K562 (cell line): ENCODE results near the gene RXRB. TPM values are rescaled to one million over a fixed set of nuclear protein-coding genes. Genes with fewer than 3 reads are reported as not detected.

Experiments used
- ATAC-seq: fragments of 200-7000 bp; cut with Tn5 transposase; 3 replicates; pipeline ENCODE4 v1.9.1; 2020; ENCODE audit warnings: moderate library complexity
- BruUV-seq: library from RNA; stranded (reverse); fragments of 400-500 nt; replicated peaks from 2 replicates; lab custom pipeline; 2021; lab: Mats Ljungman, UMichigan
- CTCF ChIA-PET: fragments of 300-600 bp; formaldehyde crosslinking; extraction: SDS; loops from one replicate; lab custom pipeline; 2021; ENCODE audit warnings: low intra/inter-chr PET ratio; lab: Yijun Ruan, JAX
- POLR2A ChIA-PET: fragments of 300-600, 350-650 bp; sonication (Branson Sonifier 250); formaldehyde crosslinking; extraction: SDS; loops from one replicate; lab custom pipeline; 2021; ENCODE audit warnings: antibody characterized with exemption, inconsistent platforms; lab: Yijun Ruan, JAX
- DNase-seq, 4 experiments: peaks; one replicate each; pipeline versions ENCODE4 v3.0.0 to v3.0.0-alpha.2; 2011 to 2018; ENCODE audit warnings: low spot score in 3 of 4, mixed read lengths in 3 of 4; ENCODE audit errors: extremely low read depth in 1 of 4
- FAIRE-seq: peaks from 2 replicates; lab custom pipeline; 2011; peaks lifted over from hg19 to GRCh38; lab: Jason Lieb, UNC
- H2AFZ ChIP-seq: 2 replicates; pipeline ENCODE4 v1.6.0; 2011; ENCODE audit warnings: low read depth, low read length, control low read depth, inconsistent platforms
- H3K27ac ChIP-seq: fragments of 200-600 bp; 3 replicates; pipeline ENCODE4 v1.8.0; 2011; ENCODE audit warnings: low read depth, mild to moderate bottlenecking, control low read depth, inconsistent platforms, low read length, moderate library complexity, mixed read lengths; ENCODE audit errors: extremely low read depth
- H3K27me3 ChIP-seq, 2 experiments: fragments of 300-600 bp in 1 of 2; 2 replicates in 1 of 2; 3 replicates in 1 of 2; pipeline versions ENCODE4 v1.6.0 to v1.8.0; 2011; ENCODE audit warnings: inconsistent platforms in 2 of 2, low read length in 2 of 2, mild to moderate bottlenecking in 1 of 2, mixed read lengths in 1 of 2, moderate library complexity in 1 of 2; ENCODE audit not compliant: control insufficient read depth in 2 of 2, insufficient read depth in 2 of 2
- H3K36me3 ChIP-seq: fragments of 300-600 bp; 3 replicates; pipeline ENCODE4 v1.8.0; 2011; ENCODE audit warnings: mild to moderate bottlenecking, low read length, inconsistent platforms; ENCODE audit not compliant: control insufficient read depth, insufficient read depth
- H3K4me1 ChIP-seq, 2 experiments: fragments of 200-600 bp in 1 of 2; replicated peaks in 1 of 2; 2 replicates in 1 of 2; 3 replicates in 1 of 2; pipeline versions ENCODE4 v1.5.1 to v1.8.0; 2011; ENCODE audit warnings: inconsistent platforms in 2 of 2, low read length in 2 of 2, mild to moderate bottlenecking in 1 of 2, mixed read lengths in 1 of 2, moderate library complexity in 1 of 2; ENCODE audit not compliant: control insufficient read depth in 2 of 2, insufficient read depth in 2 of 2
- H3K4me2 ChIP-seq: 2 replicates; pipeline ENCODE4 v1.6.1; 2011; ENCODE audit warnings: low read length, control low read depth, inconsistent platforms, mixed read lengths; ENCODE audit not compliant: insufficient read depth
- H3K4me3 ChIP-seq: fragments of 200-600 bp; sonication (generic), shearing (Covaris generic); 2 replicates; pipeline ENCODE4 v1.5.1; 2016; ENCODE audit warnings: control low read depth, inconsistent platforms
- H3K79me2 ChIP-seq: fragments of 200-600 bp; 3 replicates; pipeline ENCODE4 v1.8.0; 2011; ENCODE audit warnings: low read length, inconsistent platforms; ENCODE audit not compliant: control insufficient read depth, insufficient read depth
- H3K9ac ChIP-seq, 2 experiments: 2 replicates each; pipeline versions ENCODE4 v1.6.0 to v1.6.1; 2011; ENCODE audit warnings: low read depth in 2 of 2, low read length in 2 of 2, control low read depth in 1 of 2, inconsistent platforms in 1 of 2, mild to moderate bottlenecking in 1 of 2, mixed read lengths in 1 of 2; ENCODE audit not compliant: insufficient read depth in 1 of 2
- H3K9me1 ChIP-seq: one replicate; pipeline ENCODE4 v1.6.0; 2011; ENCODE audit warnings: inconsistent platforms, mild to moderate bottlenecking, low read length, moderate library complexity; ENCODE audit not compliant: control insufficient read depth, insufficient read depth
- H3K9me3 ChIP-seq: replicated peaks from 2 replicates; pipeline ENCODE4 v1.5.1; 2011; ENCODE audit warnings: low read depth, low read length, inconsistent platforms; ENCODE audit not compliant: control insufficient read depth, insufficient read depth
- H4K20me1 ChIP-seq: replicated peaks from 2 replicates; pipeline ENCODE4 v1.6.1; 2011; ENCODE audit warnings: low read length, inconsistent platforms, mixed read lengths; ENCODE audit not compliant: control insufficient read depth, insufficient read depth
- CBX3 ChIP-seq, 2 experiments: IDR thresholded peaks; 1 replicate in 1 of 2; 2 replicates in 1 of 2; pipeline ENCODE4 v1.6.1; 2012; ENCODE audit warnings: inconsistent platforms in 2 of 2, low read length in 2 of 2, borderline replicate concordance in 1 of 2, control low read depth in 1 of 2
- ETS2 ChIP-seq: IDR thresholded peaks from 2 replicates; pipeline ENCODE4 v1.6.1; 2016; ENCODE audit warnings: borderline replicate concordance, missing genetic modification characterization, mild to moderate bottlenecking, moderate library complexity, missing compliant biosample characterization; ENCODE audit not compliant: poor library complexity, severe bottlenecking
- ETV1 ChIP-seq: fragments of 450-650 bp; conservative IDR thresholded peaks from 2 replicates; pipeline ENCODE4 v1.6.1; 2016; ENCODE audit warnings: missing genetic modification characterization, control low read depth, low read depth, missing compliant biosample characterization
- IRF2 ChIP-seq: sonication (generic); formaldehyde crosslinking; IDR thresholded peaks from 2 replicates; pipeline ENCODE4 v1.8.1; 2022; ENCODE audit warnings: mild to moderate bottlenecking, missing genetic modification reagents
- PHF21A ChIP-seq: fragments of 450-650 bp; IDR thresholded peaks from 2 replicates; pipeline ENCODE4 v1.6.1; 2017; ENCODE audit warnings: low read depth, borderline replicate concordance
- PURB ChIP-seq: sonication (generic); formaldehyde crosslinking; IDR thresholded peaks from 2 replicates; pipeline ENCODE4 v1.9.0; 2021; ENCODE audit warnings: low read depth, mild to moderate bottlenecking, missing genetic modification reagents
- SNIP1 ChIP-seq: fragments of 450-650 bp; IDR thresholded peaks from 2 replicates; pipeline ENCODE4 v1.7.1; 2017; ENCODE audit warnings: low read depth, mild to moderate bottlenecking
- ZKSCAN8 ChIP-seq: fragments of 200-800 bp; sonication (Bioruptor generic); IDR thresholded peaks from 2 replicates; pipeline ENCODE4 v1.6.1; 2016; ENCODE audit warnings: missing genetic modification characterization, missing compliant biosample characterization
- ZNF165 ChIP-seq: fragments of 250-450 bp; sonication (Bioruptor Pico); IDR thresholded peaks from 2 replicates; pipeline ENCODE4 v1.4.0; 2020; ENCODE audit warnings: borderline replicate concordance
- ZNF764 ChIP-seq: fragments of 250-450 bp; sonication (Bioruptor Pico); IDR thresholded peaks from 2 replicates; pipeline ENCODE4 v1.4.0; 2020; ENCODE audit warnings: low read depth, mild to moderate bottlenecking, moderate library complexity
- ZNF778 ChIP-seq: fragments of 450-650 bp; formaldehyde crosslinking; IDR thresholded peaks from 2 replicates; pipeline ENCODE4 v1.4.0; 2020; ENCODE audit warnings: mild to moderate bottlenecking, moderate library complexity
- WGBS: fragments of 100-300 bp; shearing (Covaris generic); methylation state at CpG from one replicate; pipeline ENCODE4 v1.1.6; 2016; ENCODE audit warnings: low coverage, mixed read lengths; ENCODE audit not compliant: insufficient coverage; ENCODE audit errors: missing lambda C conversion rate; 5-methylcytosine and 5-hydroxymethylcytosine counted together
- in situ Hi-C: fragments of 300-500 bp; cut with MboI; formaldehyde crosslinking; loops from 4 replicates; pipeline ENCODE4 v1.15.0; 2018; ENCODE audit warnings: inconsistent platforms, mixed read lengths
- intact Hi-C: fragments of 100-400 bp; cut with micrococcal nuclease; formaldehyde crosslinking; loops from 2 replicates; pipeline ENCODE4 v1.14.2; 2022
- polyA plus RNA-seq, 8 experiments: library from polyadenylated mRNA; depleted of rRNA in 4 of 8; stranded (reverse) in 5 of 8; unstranded in 3 of 8; fragments of >200 nt; fragmentation: Nextera tagmentation in 2 of 8; fragmentation: Illumina TruSeq in 1 of 8; extraction: Ambion mirVana in 2 of 8; extraction: Trizol in 1 of 8; gene quantifications; 2 replicates each; pipeline versions ENCODE4 v1.2.1 to v1.2.3, GENCODE V29; 2011 to 2014; ENCODE audit warnings: inconsistent platforms in 1 of 8, missing spikeins in 1 of 8
- total RNA-seq, 7 experiments: library from RNA; depleted of rRNA in 6 of 7; stranded (reverse); fragments of >200 nt in 6 of 7; fragmentation: Illumina TruSeq in 2 of 7; extraction: Trizol in 2 of 7; gene quantifications; 2 replicates each; pipeline versions ENCODE4 v1.2.1 to v1.2.3, GENCODE V29; 2011 to 2021; ENCODE audit warnings: low replicate concordance in 1 of 7
- TF ChIP-seq, protein P1 (sequence below), 2 experiments: fragments of 450-650 bp; IDR thresholded peaks; 2 replicates each; pipeline ENCODE4 v1.6.1; 2016
- TF ChIP-seq, protein P2 (sequence below), 3 experiments: fragments of 200-800 bp in 1 of 3; sonication (Bioruptor generic) in 1 of 3; sonication (generic) in 1 of 3; formaldehyde crosslinking in 1 of 3; IDR thresholded peaks; 2 replicates each; pipeline versions ENCODE4 v1.6.1 to v1.8.0; 2016 to 2022; ENCODE audit warnings: mild to moderate bottlenecking in 2 of 3, missing compliant biosample characterization in 2 of 3, missing genetic modification characterization in 2 of 3, missing genetic modification reagents in 1 of 3

Gene RXRB
- total and polyA plus RNA-seq, 9 of the 15 experiments (the other 6 are each of a cell fraction or from before 2014, with no cell fraction given), result 0.76 to 35.5 (median 18.4) TPM

DNA sequence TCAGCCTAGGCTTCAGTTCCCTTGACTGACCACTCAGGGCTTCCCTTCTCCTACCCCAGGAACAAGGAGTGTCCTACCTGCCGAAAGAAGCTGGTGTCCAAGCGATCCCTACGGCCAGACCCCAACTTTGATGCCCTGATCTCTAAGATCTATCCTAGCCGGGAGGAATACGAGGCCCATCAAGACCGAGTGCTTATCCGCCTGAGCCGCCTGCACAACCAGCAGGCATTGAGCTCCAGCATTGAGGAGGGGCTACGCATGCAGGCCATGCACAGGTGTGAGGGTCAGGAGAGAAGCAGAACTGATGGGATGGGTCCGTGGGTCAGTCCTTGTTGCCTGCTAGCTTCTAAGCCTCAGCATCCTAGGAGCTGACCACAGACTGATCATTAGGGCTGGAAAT lies 9.4 kb upstream of the RXRB start:
- no peak overlapping the region for H3K27ac ChIP-seq
- in situ Hi-C loops (no loop called here), intact Hi-C loops (no loop called here)
- no peaks in the 10 kb centered on the region for H3K27me3 ChIP-seq
- H2AFZ ChIP-seq, result no peak overlapping the region
- H3K36me3 ChIP-seq, result peaks cover 33% of the 10 kb centered on the region; the same call in 2 of the 3 replicates
- no peak for ATAC-seq
- BruUV-seq, result no TSS peak
- no peaks in the 10 kb centered on the region for H4K20me1 ChIP-seq
- H3K9me3 ChIP-seq, result no peaks in the 10 kb centered on the region
- peak overlapping the region in 1 of 2 experiments; percentile 36; a peak in 1 of 4 replicates for H3K9ac ChIP-seq
- H3K79me2 ChIP-seq, result peaks cover 24% of the 10 kb centered on the region
- H3K4me2 ChIP-seq, result no peak overlapping the region
- FAIRE-seq, result no peak
- no peak for TF ChIP-seq ZKSCAN8 (CRISPR knock-in tag)
- TF ChIP-seq, protein P1, sequence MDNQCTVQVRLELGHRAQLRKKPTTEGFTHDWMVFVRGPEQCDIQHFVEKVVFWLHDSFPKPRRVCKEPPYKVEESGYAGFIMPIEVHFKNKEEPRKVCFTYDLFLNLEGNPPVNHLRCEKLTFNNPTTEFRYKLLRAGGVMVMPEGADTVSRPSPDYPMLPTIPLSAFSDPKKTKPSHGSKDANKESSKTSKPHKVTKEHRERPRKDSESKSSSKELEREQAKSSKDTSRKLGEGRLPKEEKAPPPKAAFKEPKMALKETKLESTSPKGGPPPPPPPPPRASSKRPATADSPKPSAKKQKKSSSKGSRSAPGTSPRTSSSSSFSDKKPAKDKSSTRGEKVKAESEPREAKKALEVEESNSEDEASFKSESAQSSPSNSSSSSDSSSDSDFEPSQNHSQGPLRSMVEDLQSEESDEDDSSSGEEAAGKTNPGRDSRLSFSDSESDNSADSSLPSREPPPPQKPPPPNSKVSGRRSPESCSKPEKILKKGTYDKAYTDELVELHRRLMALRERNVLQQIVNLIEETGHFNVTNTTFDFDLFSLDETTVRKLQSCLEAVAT (IDR thresholded peaks at IDR 0.05), result no peak
- TF ChIP-seq PURB, result no peak
- TF ChIP-seq SNIP1, result no peak
- TF ChIP-seq CBX3 (IDR thresholded peaks at IDR 0.05; ENCODE audit: borderline replicate concordance in 1 of 2, low read length in 2 of 2), result no peak
- no peak for TF ChIP-seq ZNF778 (CRISPR knock-in tag)
- TF ChIP-seq PHF21A, result no peak
- TF ChIP-seq IRF2 (CRISPR knock-in tag), result no peak
- TF ChIP-seq ETS2 (tag), result no peak
- no peak for TF ChIP-seq ZNF764 (CRISPR knock-in tag)
- TF ChIP-seq, protein P2, sequence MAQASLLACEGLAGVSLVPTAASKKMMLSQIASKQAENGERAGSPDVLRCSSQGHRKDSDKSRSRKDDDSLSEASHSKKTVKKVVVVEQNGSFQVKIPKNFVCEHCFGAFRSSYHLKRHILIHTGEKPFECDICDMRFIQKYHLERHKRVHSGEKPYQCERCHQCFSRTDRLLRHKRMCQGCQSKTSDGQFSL (CRISPR knock-in tag; IDR thresholded peaks at IDR 0.05), result no peak
- TF ChIP-seq, protein P2 (tag; IDR thresholded peaks at IDR 0.05), result no peak
- no peak for TF ChIP-seq ZNF165 (CRISPR knock-in tag)
- TF ChIP-seq ETV1 (tag), result no peak
- peak in 1 of 4 experiments; percentile 4 for DNase-seq
- ChIA-PET POLR2A (interaction anchor here (0.6 to 2.3 kb wide), 2 partner anchors 9 to 11 kb away, joined by 3 to 12 read pairs; no protein-coding TSS in a partner anchor), CTCF (no interaction called here)
- peaks cover 3% of the 10 kb centered on the region for H3K9me1 ChIP-seq
- no peak overlapping the region for H3K4me3 ChIP-seq
- 92% methylated on average over 10 of the region's 10 CpGs for WGBS
- H3K4me1 ChIP-seq, result peaks cover 17 to 56% of the 10 kb centered on the region in 2 experiments
